ENCODE results near the gene C1orf167.

The C1orf167 gene

GRCh38 chr1:11725616-11726015 is 36.4 kb upstream of the C1orf167 start:
- no peak overlapping the region for H3K4me2 ChIP-seq (ENCODE audit: low read length)
- no peak for TF ChIP-seq EZH2phosphoT487 (IDR thresholded peaks at IDR 0.05; ENCODE audit: borderline replicate concordance, low read length)
- TF ChIP-seq CTCF (IDR thresholded peaks at IDR 0.05; ENCODE audit: low read depth, low read length, poor library complexity, severe bottlenecking): no peak
- H3K27me3 ChIP-seq (ENCODE audit: control insufficient read depth, low read length): peaks cover 2% of the 10 kb centered on the region; the same call in 1 of the 2 replicates
- H3K27ac ChIP-seq (ENCODE audit: low read depth, low read length): no peak overlapping the region
- H3K4me3 ChIP-seq (ENCODE audit: low read length): no peak overlapping the region
- no peaks in the 10 kb centered on the region for H3K79me2 ChIP-seq (ENCODE audit: control insufficient read depth, low read length)
- H3K4me1 ChIP-seq (ENCODE audit: control insufficient read depth, low read length): peaks cover 14% of the 10 kb centered on the region
- H3K36me3 ChIP-seq (ENCODE audit: control insufficient read depth, low read length): no peaks in the 10 kb centered on the region
- H4K20me1 ChIP-seq (ENCODE audit: control insufficient read depth, insufficient read depth, low read depth, low read length): no peaks in the 10 kb centered on the region
- H3K9me2 ChIP-seq (replicated peaks; ENCODE audit: control insufficient read depth, low read length): no peaks in the 10 kb centered on the region
- no peaks in the 10 kb centered on the region for H3K9me3 ChIP-seq (ENCODE audit: control insufficient read depth, insufficient read depth, low read length)
- H3F3A ChIP-seq (ENCODE audit: control insufficient read depth, insufficient read depth): no peaks in the 10 kb centered on the region

GRCh38 chr1:11727119-11727518 is 34.9 kb upstream of the C1orf167 start:
- peaks cover 28% of the 10 kb centered on the region for H3K4me1 ChIP-seq (ENCODE audit: control insufficient read depth, low read length)
- H4K20me1 ChIP-seq (ENCODE audit: control insufficient read depth, insufficient read depth, low read depth, low read length): no peaks in the 10 kb centered on the region
- H3K9me2 ChIP-seq (replicated peaks; ENCODE audit: control insufficient read depth, low read length): no peaks in the 10 kb centered on the region
- H3K27me3 ChIP-seq (ENCODE audit: control insufficient read depth, low read length): peaks cover 2% of the 10 kb centered on the region; the same call in 1 of the 2 replicates
- no peak overlapping the region for H3K4me2 ChIP-seq (ENCODE audit: low read length)
- no peaks in the 10 kb centered on the region for H3K79me2 ChIP-seq (ENCODE audit: control insufficient read depth, low read length)
- no peaks in the 10 kb centered on the region for H3K9me3 ChIP-seq (ENCODE audit: control insufficient read depth, insufficient read depth, low read length)
- no peaks in the 10 kb centered on the region for H3K36me3 ChIP-seq (ENCODE audit: control insufficient read depth, low read length)
- no peak for TF ChIP-seq EZH2phosphoT487 (IDR thresholded peaks at IDR 0.05; ENCODE audit: borderline replicate concordance, low read length)
- TF ChIP-seq CTCF (IDR thresholded peaks at IDR 0.05; ENCODE audit: low read depth, low read length, poor library complexity, severe bottlenecking): no peak
- H3F3A ChIP-seq (ENCODE audit: control insufficient read depth, insufficient read depth): no peaks in the 10 kb centered on the region
- H3K4me3 ChIP-seq (ENCODE audit: low read length): no peak overlapping the region
- no peak overlapping the region for H3K27ac ChIP-seq (ENCODE audit: low read depth, low read length)

GRCh38 chr1:11728126-11728806 is 33.7 kb upstream of the C1orf167 start:
- Histone ChIP-seq H3K36me3 (ENCODE audit: control insufficient read depth, low read length) (no peaks in the 10 kb centered on the region), H3K4me3 (ENCODE audit: low read length) (no peak overlapping the region), H3K79me2 (ENCODE audit: control insufficient read depth, low read length) (no peaks in the 10 kb centered on the region), H3K4me1 (ENCODE audit: control insufficient read depth, low read length) (peaks cover 28% of the 10 kb centered on the region), H3K9me2 (replicated peaks; ENCODE audit: control insufficient read depth, low read length) (no peaks in the 10 kb centered on the region), H4K20me1 (ENCODE audit: control insufficient read depth, insufficient read depth, low read depth, low read length) (no peaks in the 10 kb centered on the region), H3F3A (ENCODE audit: control insufficient read depth, insufficient read depth) (no peaks in the 10 kb centered on the region), H3K27ac (ENCODE audit: low read depth, low read length) (no peak overlapping the region), H3K9me3 (ENCODE audit: control insufficient read depth, insufficient read depth, low read length) (no peaks in the 10 kb centered on the region), H3K27me3 (ENCODE audit: control insufficient read depth, low read length) (peaks cover 2% of the 10 kb centered on the region; the same call in 1 of the 2 replicates), H3K4me2 (ENCODE audit: low read length) (no peak overlapping the region)
- TF ChIP-seq EZH2phosphoT487 (IDR thresholded peaks at IDR 0.05; ENCODE audit: borderline replicate concordance, low read length) (no peak), CTCF (IDR thresholded peaks at IDR 0.05; ENCODE audit: low read depth, low read length, poor library complexity, severe bottlenecking) (no peak)

Data from DOHH2 (cell line).